Measurements from ENCODE around the gene HHIPL1. TPM values are rescaled to one million over a fixed set of nuclear protein-coding genes. Genes with fewer than 3 reads are reported as not detected.

The HHIPL1 gene
- total RNA-seq, 6 experiments from 2014 or later, result 0.43 to 1.4 (median 0.66) TPM

DNA sequence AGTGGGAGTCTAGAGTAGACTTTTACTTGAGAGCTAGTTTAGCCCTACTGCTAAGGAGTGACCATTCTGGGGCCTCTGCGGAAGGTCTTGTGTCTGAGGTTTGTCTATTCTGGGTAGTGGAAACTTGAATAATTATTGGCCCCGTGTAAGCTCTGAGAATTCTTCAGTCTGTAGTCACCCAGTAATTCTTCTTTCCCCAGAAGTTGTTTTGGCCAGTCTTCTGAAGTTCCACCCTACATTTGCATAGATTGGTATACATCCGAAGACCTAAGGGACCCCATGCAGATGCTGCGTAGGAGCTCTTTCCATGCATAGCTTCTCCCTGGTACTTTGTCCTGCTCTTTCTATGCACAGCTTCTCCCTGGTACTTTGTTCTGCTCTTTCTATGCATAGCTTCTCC, 52.0 kb downstream of the HHIPL1 start:
- no peak overlapping the region for H3K4me3 ChIP-seq
- TF ChIP-seq POLR2A (IDR thresholded peaks at IDR 0.05), result no peak
- TF ChIP-seq, protein P1, sequence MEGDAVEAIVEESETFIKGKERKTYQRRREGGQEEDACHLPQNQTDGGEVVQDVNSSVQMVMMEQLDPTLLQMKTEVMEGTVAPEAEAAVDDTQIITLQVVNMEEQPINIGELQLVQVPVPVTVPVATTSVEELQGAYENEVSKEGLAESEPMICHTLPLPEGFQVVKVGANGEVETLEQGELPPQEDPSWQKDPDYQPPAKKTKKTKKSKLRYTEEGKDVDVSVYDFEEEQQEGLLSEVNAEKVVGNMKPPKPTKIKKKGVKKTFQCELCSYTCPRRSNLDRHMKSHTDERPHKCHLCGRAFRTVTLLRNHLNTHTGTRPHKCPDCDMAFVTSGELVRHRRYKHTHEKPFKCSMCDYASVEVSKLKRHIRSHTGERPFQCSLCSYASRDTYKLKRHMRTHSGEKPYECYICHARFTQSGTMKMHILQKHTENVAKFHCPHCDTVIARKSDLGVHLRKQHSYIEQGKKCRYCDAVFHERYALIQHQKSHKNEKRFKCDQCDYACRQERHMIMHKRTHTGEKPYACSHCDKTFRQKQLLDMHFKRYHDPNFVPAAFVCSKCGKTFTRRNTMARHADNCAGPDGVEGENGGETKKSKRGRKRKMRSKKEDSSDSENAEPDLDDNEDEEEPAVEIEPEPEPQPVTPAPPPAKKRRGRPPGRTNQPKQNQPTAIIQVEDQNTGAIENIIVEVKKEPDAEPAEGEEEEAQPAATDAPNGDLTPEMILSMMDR (IDR thresholded peaks at IDR 0.05), result no peak
- ATAC-seq (no peak), DNase-seq (no peak)
- no peaks in the 10 kb centered on the region for H3K27me3 ChIP-seq
- no peak overlapping the region for H3K27ac ChIP-seq
- intact Hi-C loops (cut with DNase I), result no loop called here
- H3K36me3 ChIP-seq, result no peaks in the 10 kb centered on the region
- H3K4me1 ChIP-seq, result no peaks in the 10 kb centered on the region
- 94% methylated on average over 3 of the region's 4 CpGs for WGBS (ENCODE audit: insufficient coverage, low coverage, low lambda C conversion rate, missing lambda C conversion rate)
- H3K9me3 ChIP-seq, result no peaks in the 10 kb centered on the region

DNA sequence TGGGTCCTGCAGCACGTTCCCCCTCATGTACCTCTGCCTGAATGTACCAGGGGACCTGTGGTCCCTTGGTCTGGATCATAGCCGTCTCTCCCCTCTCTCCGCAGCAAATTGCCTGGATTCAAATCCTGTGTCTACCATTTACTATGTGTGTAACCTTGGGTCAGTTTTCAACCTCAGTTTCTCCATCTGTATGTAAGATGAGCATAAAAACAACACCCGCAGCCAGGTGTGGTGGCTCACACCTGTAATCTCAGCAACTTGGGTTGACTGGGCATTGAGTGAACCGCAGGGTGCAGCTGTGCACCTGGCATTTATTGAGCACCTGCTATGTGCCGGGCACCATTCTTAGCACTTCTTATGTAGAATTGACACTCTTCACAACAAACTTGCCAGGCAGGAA, 53.3 kb downstream of the HHIPL1 start:
- Histone ChIP-seq H3K36me3 (no peaks in the 10 kb centered on the region), H3K27me3 (no peaks in the 10 kb centered on the region), H3K27ac (no peak overlapping the region), H3K4me3 (no peak overlapping the region), H3K9me3 (no peaks in the 10 kb centered on the region), H3K4me1 (no peaks in the 10 kb centered on the region)
- DNase-seq (peak in 1 of 3 donors; percentile 16), ATAC-seq (no peak)
- TF ChIP-seq POLR2A (IDR thresholded peaks at IDR 0.05), result no peak
- TF ChIP-seq, protein P1 (IDR thresholded peaks at IDR 0.05), result no peak
- intact Hi-C loops (cut with DNase I), result no loop called here
- 72% methylated on average over 4 of the region's 6 CpGs for WGBS (ENCODE audit: insufficient coverage, low coverage, low lambda C conversion rate, missing lambda C conversion rate)

DNA sequence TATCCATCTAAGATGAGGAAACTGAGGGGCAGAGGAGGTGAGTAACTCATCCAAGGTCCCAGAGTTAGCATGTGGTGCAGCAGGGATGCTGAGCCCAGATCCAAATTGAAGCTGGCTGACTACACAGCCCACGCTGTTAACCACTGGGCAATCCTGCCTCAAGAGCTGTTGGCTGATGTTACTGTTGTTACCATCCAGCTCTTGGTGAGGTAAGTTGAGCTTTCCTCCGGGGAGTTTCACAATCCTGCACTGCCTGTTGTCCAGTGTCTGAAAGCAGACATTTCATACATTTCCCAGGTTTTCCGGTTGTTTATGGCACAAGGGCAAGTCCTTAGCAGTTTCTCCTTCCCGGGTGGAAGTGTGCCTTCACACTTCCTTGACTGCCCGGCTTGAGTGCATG, 53.7 kb downstream of the HHIPL1 start:
- Histone ChIP-seq H3K27me3 (no peaks in the 10 kb centered on the region), H3K4me3 (no peak overlapping the region), H3K36me3 (no peaks in the 10 kb centered on the region), H3K27ac (no peak overlapping the region), H3K4me1 (no peaks in the 10 kb centered on the region), H3K9me3 (peaks cover 0 to 2% (median 0%) of the 10 kb centered on the region in 4 donors)
- ATAC-seq (peak in 1 of 4 donors; percentile 34), DNase-seq (peak in 1 of 3 donors; percentile 8)
- intact Hi-C loops (cut with DNase I), result no loop called here
- TF ChIP-seq, protein P1 (IDR thresholded peaks at IDR 0.05), result no peak
- no peak for TF ChIP-seq POLR2A (IDR thresholded peaks at IDR 0.05)
- 34% methylated on average over 2 of the region's 5 CpGs for WGBS (ENCODE audit: insufficient coverage, low coverage, low lambda C conversion rate, missing lambda C conversion rate)

DNA sequence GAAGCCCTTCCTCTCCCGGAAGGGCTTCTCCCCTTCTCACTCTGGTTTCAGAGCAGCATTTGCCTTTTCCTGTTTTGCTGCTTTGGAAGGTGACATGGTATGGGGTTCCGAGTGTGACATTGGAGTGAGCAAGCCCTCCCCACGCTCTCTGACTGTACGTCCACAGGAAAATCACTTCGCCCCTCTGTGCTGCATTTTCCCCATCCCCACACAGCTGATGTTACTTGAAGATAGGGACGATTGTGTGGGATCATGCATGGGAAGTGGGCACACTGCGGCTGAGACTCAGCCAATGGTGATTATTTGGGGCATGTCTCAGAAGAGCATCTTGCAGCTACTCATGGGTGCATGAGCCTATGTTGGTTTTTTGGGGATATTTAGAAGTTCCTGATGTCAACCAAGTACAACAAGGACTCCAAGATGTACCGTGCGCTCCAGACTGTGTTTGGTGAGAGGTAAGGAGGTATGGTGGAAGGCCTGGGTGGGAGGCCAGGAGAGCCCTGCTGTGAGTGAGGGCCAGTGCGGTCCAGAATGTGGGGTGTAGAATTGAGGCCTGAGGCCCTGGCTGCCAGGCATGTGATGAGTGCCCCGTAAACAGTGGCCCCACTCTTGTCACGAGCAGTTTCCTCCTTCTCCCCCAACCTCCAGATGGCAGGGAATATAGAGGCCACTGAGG, 54.3 kb downstream of the HHIPL1 start:
- H3K4me1 ChIP-seq, result no peaks in the 10 kb centered on the region
- H3K27ac ChIP-seq, result no peak overlapping the region
- no peaks in the 10 kb centered on the region for H3K27me3 ChIP-seq
- H3K4me3 ChIP-seq, result no peak overlapping the region
- H3K36me3 ChIP-seq, result no peaks in the 10 kb centered on the region
- ATAC-seq (no peak), DNase-seq (peak in 1 of 3 donors; percentile 23)
- H3K9me3 ChIP-seq, result peaks cover 0 to 4% (median 0%) of the 10 kb centered on the region in 4 donors
- 66% methylated on average over 9 of the region's 12 CpGs for WGBS (ENCODE audit: insufficient coverage, low coverage, low lambda C conversion rate, missing lambda C conversion rate)
- TF ChIP-seq, protein P1 (IDR thresholded peaks at IDR 0.05), result no peak
- no peak for TF ChIP-seq POLR2A (IDR thresholded peaks at IDR 0.05)
- intact Hi-C loops (cut with DNase I), result no loop called here
